ENCODE results near the gene PM20D2. TPM values are rescaled to one million over a fixed set of nuclear protein-coding genes. Genes with fewer than 3 reads are reported as not detected.

The PM20D2 gene
- total and polyA plus RNA-seq, 2 donors from 2014 or later: 5.7 to 14.4 TPM

DNA sequence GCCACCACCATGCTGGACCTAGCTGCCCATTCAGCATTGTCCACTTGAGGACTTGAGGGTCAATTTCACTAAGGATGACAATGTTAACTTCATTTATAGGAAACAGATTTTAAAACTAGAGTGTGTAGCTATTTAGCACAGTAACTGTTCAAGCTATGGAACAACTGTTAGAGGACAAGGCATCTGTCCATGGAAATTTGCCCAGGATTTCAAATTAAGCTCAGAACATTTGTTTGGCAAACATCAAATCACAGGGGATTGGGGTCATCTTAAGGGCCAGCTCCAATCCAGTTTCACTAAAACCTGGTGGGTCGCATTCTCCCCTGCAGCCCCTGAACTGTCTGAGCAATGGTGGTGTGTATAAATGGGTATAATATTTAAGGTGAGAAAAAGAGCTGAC, 35.1 kb downstream of the PM20D2 start:
- H3K27ac ChIP-seq (ENCODE audit: low read depth in 2 of 2, low read length in 2 of 2): no peak overlapping the region
- no peak for DNase-seq
- H3K27me3 ChIP-seq (ENCODE audit: control insufficient read depth, insufficient read depth, low read length): no peaks in the 10 kb centered on the region
- H3K4me3 ChIP-seq (ENCODE audit: low read length in 3 of 3): no peak overlapping the region
- no peak overlapping the region for H3K9ac ChIP-seq (ENCODE audit: low read length in 3 of 3)
- FAIRE-seq: no peak
- TF ChIP-seq, protein P1, sequence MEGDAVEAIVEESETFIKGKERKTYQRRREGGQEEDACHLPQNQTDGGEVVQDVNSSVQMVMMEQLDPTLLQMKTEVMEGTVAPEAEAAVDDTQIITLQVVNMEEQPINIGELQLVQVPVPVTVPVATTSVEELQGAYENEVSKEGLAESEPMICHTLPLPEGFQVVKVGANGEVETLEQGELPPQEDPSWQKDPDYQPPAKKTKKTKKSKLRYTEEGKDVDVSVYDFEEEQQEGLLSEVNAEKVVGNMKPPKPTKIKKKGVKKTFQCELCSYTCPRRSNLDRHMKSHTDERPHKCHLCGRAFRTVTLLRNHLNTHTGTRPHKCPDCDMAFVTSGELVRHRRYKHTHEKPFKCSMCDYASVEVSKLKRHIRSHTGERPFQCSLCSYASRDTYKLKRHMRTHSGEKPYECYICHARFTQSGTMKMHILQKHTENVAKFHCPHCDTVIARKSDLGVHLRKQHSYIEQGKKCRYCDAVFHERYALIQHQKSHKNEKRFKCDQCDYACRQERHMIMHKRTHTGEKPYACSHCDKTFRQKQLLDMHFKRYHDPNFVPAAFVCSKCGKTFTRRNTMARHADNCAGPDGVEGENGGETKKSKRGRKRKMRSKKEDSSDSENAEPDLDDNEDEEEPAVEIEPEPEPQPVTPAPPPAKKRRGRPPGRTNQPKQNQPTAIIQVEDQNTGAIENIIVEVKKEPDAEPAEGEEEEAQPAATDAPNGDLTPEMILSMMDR (IDR thresholded peaks at IDR 0.05; ENCODE audit: borderline replicate concordance, extremely low read depth, insufficient read depth): no peak
- H3K4me1 ChIP-seq (ENCODE audit: control insufficient read depth in 2 of 3, insufficient read depth in 2 of 3, low read depth in 1 of 3, low read length in 3 of 3): no peaks in the 10 kb centered on the region
- H3K36me3 ChIP-seq (ENCODE audit: control insufficient read depth in 2 of 3, insufficient read depth in 3 of 3, low read length in 3 of 3): no peaks in the 10 kb centered on the region
- intact Hi-C loops (cut with DNase I): no loop called here
- no peaks in the 10 kb centered on the region for H3K9me3 ChIP-seq (ENCODE audit: control insufficient read depth in 2 of 3, insufficient read depth in 1 of 3, low read length in 3 of 3)

DNA sequence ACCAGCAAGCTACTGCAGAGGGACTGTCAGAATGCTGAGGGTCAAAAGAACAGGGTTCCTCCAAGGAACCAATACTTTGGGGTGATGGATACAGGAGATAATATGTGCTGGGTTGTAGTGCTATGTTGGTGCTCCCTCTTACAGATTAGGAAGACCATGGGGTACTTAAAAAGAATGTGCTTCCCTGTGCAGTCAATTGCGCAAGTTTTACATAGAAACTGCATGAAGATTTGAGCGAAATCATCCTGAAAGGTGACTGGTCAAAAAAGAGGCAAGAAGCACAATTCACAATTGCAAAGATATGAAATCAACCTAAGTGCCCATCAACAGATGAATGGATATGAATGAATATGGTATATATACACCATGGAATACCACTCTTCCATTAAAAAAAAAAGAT, 37.4 kb downstream of the PM20D2 start:
- DNase-seq (no peak), FAIRE-seq (no peak)
- no peaks in the 10 kb centered on the region for H3K27me3 ChIP-seq (ENCODE audit: control insufficient read depth, insufficient read depth, low read length)
- TF ChIP-seq, protein P1 (IDR thresholded peaks at IDR 0.05; ENCODE audit: borderline replicate concordance, extremely low read depth, insufficient read depth): no peak
- no peaks in the 10 kb centered on the region for H3K9me3 ChIP-seq (ENCODE audit: control insufficient read depth in 2 of 3, insufficient read depth in 1 of 3, low read length in 3 of 3)
- no peaks in the 10 kb centered on the region for H3K36me3 ChIP-seq (ENCODE audit: control insufficient read depth in 2 of 3, insufficient read depth in 3 of 3, low read length in 3 of 3)
- H3K9ac ChIP-seq (ENCODE audit: low read length in 3 of 3): no peak overlapping the region
- H3K27ac ChIP-seq (ENCODE audit: low read depth in 2 of 2, low read length in 2 of 2): no peak overlapping the region
- no peaks in the 10 kb centered on the region for H3K4me1 ChIP-seq (ENCODE audit: control insufficient read depth in 2 of 3, insufficient read depth in 2 of 3, low read depth in 1 of 3, low read length in 3 of 3)
- intact Hi-C loops (cut with DNase I): no loop called here
- H3K4me3 ChIP-seq (ENCODE audit: low read length in 3 of 3): no peak overlapping the region

DNA sequence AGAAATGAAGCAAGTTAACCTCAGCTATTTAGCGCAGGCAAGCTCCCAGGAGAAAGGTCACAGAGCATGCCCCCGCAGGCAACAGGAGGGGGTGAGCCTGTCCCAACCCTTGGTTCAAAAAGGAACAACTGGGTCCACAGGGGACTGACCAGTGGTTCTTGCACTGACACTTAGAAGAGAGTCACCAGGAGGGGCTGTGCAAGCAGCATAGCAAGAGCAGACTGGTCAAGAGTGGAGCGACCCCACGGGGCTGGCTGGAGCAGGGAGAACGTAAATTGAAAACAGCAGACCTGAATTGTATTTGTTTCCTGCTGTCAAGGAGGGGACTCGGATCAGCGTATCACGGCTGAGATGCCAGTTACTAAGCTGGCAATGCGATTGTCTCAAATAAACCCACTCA, 38.5 kb downstream of the PM20D2 start:
- H3K27ac ChIP-seq (ENCODE audit: low read depth in 2 of 2, low read length in 2 of 2): no peak overlapping the region
- H3K9me3 ChIP-seq (ENCODE audit: control insufficient read depth in 2 of 3, insufficient read depth in 1 of 3, low read length in 3 of 3): no peaks in the 10 kb centered on the region
- TF ChIP-seq, protein P1 (IDR thresholded peaks at IDR 0.05; ENCODE audit: borderline replicate concordance, extremely low read depth, insufficient read depth): no peak
- H3K4me1 ChIP-seq (ENCODE audit: control insufficient read depth in 2 of 3, insufficient read depth in 2 of 3, low read depth in 1 of 3, low read length in 3 of 3): no peaks in the 10 kb centered on the region
- no peak overlapping the region for H3K4me3 ChIP-seq (ENCODE audit: low read length in 3 of 3)
- no peak for DNase-seq
- intact Hi-C loops (cut with DNase I): no loop called here
- no peak for FAIRE-seq
- H3K27me3 ChIP-seq (ENCODE audit: control insufficient read depth, insufficient read depth, low read length): no peaks in the 10 kb centered on the region
- H3K9ac ChIP-seq (ENCODE audit: low read length in 3 of 3): no peak overlapping the region
- H3K36me3 ChIP-seq (ENCODE audit: control insufficient read depth in 2 of 3, insufficient read depth in 3 of 3, low read length in 3 of 3): no peaks in the 10 kb centered on the region

DNA sequence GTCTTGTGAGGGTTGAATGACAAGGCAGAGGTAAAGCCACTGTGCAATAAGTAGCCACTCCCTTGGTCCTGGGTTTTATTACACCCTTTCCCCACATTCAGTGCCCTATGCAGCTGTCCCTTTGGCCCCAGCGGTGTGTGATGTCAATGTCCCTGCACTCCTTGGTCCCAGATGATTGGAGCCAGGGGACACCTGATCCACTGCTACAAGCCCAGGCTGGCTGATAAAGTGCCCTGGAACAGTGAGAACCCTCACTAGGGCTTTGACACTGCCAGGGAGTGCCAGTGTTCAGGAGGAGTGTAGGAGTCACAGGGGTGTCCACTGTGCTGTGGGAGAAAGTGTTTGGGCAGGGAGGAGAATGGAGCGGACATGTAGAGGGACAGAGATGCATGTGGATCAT, 40.9 kb downstream of the PM20D2 start:
- H3K36me3 ChIP-seq (ENCODE audit: control insufficient read depth in 2 of 3, insufficient read depth in 3 of 3, low read length in 3 of 3): no peaks in the 10 kb centered on the region
- H3K9me3 ChIP-seq (ENCODE audit: control insufficient read depth in 2 of 3, insufficient read depth in 1 of 3, low read length in 3 of 3): no peaks in the 10 kb centered on the region
- intact Hi-C loops (cut with DNase I): no loop called here
- DNase-seq (peak in 3 of 5 donors; percentile 11 to 23 (median 21)), FAIRE-seq (no peak)
- TF ChIP-seq, protein P1 (IDR thresholded peaks at IDR 0.05; ENCODE audit: borderline replicate concordance, extremely low read depth, insufficient read depth): no peak
- H3K9ac ChIP-seq (ENCODE audit: low read length in 3 of 3): no peak overlapping the region
- H3K4me1 ChIP-seq (ENCODE audit: control insufficient read depth in 2 of 3, insufficient read depth in 2 of 3, low read depth in 1 of 3, low read length in 3 of 3): no peaks in the 10 kb centered on the region
- no peaks in the 10 kb centered on the region for H3K27me3 ChIP-seq (ENCODE audit: control insufficient read depth, insufficient read depth, low read length)
- H3K4me3 ChIP-seq (ENCODE audit: low read length in 3 of 3): no peak overlapping the region
- H3K27ac ChIP-seq (ENCODE audit: low read depth in 2 of 2, low read length in 2 of 2): no peak overlapping the region

All from kidney (tissue), 14 donors.